Pancreas (tissue), 10 donors: ENCODE results near the gene ARHGAP26. TPM values are rescaled to one million over a fixed set of nuclear protein-coding genes. Genes with fewer than 3 reads are reported as not detected.

Experiments used
- ATAC-seq, 4 donors: fragments of 200-7000 bp; cut with Tn5 transposase; one replicate each; pipeline versions ENCODE4 v1.8.0 to v1.9.1; 2020; ENCODE audit warnings: mild to moderate bottlenecking in 4 of 4, moderate library complexity in 4 of 4
- DNase-seq, 6 donors: peaks; one replicate each; pipeline ENCODE4 v3.0.0-alpha.2; 2020
- FAIRE-seq: peaks from 2 replicates; lab custom pipeline; 2012; peaks lifted over from hg19 to GRCh38; lab: Jason Lieb, UNC
- H3K27ac ChIP-seq, 4 donors: fragments of 200-600 bp; sonication (generic); 1 replicate in 3 of 4; 2 replicates in 1 of 4; pipeline versions ENCODE4 v1.5.0 to v1.8.0; 2020
- H3K27me3 ChIP-seq, 4 donors: fragments of 200-600 bp; one replicate each; pipeline ENCODE4 v1.8.0; 2021
- H3K36me3 ChIP-seq, 3 donors: fragments of 200-600 bp; sonication (generic) in 1 of 3; one replicate each; pipeline versions ENCODE4 v1.5.0 to v1.8.0; 2020 to 2021
- H3K4me1 ChIP-seq, 3 donors: fragments of 200-600 bp; one replicate each; pipeline ENCODE4 v1.8.0; 2021
- H3K4me3 ChIP-seq, 4 donors: fragments of 200-600 bp; sonication (generic) in 2 of 4; one replicate each; pipeline versions ENCODE4 v1.5.0 to v1.8.0; 2020 to 2021
- H3K9me3 ChIP-seq, 4 donors: fragments of 200-600 bp; one replicate each; pipeline ENCODE4 v1.8.0; 2021
- CTCF ChIP-seq, 4 donors: fragments of 200-600 bp; sonication (generic) in 3 of 4; IDR thresholded peaks; one replicate each; pipeline versions ENCODE4 v1.5.0 to v1.8.0; 2021; ENCODE audit warnings: antibody characterized with exemption in 4 of 4
- WGBS, 2 donors: extraction: QIAGEN DNeasy Blood & Tissue Kit; methylation state at CpG; one replicate each; pipeline ENCODE4 v1.1.7; 2013; 5-methylcytosine and 5-hydroxymethylcytosine counted together
- intact Hi-C, 3 donors: fragments of 100-400 bp; cut with DNase I; formaldehyde crosslinking; loops; one replicate each; pipeline versions ENCODE4 v1.11.1 to v1.14.2; 2022
- polyA plus RNA-seq, 2 donors: library from polyadenylated mRNA; stranded (reverse); fragments of 200-250 nt; gene quantifications; one replicate each; pipeline ENCODE4 v1.2.3, GENCODE V29; 2013
- total RNA-seq, 6 donors: library from RNA; stranded (reverse); fragmentation: NEBNext Ultra II Directional in 4 of 6; extraction: Animal tissue kit (Norgen Biotek cat#: 25700) in 4 of 6; gene quantifications; one replicate each; pipeline versions ENCODE4 v1.2.1 to v1.2.4, GENCODE V29; 2021 to 2023
- donor health status: healthy with polysubstance abuse.
- donor health status: DM: no; HTN: no; CAD: no; lungs with moderate emphysema.
- donor health status: DM: no; HTN: no; CAD: no.
- donor health status: control.
- donor health status: control.
- donor health status: Bipolar disorder and iron deficiency.
- donor health status: DM: yes; HTN: yes; CAD: no.
- donor health status: DM: no; HTN: no; CAD: no.
- donor health status: DM: no; HTN: no; CAD: no.
- donor health status: DM: yes; HTN: yes; CAD: no.

Gene ARHGAP26
- total and polyA plus RNA-seq, 8 donors: 3.0 to 28.1 (median 10.3) TPM

GRCh38 chr5:143065996-143066522 lies 295.9 kb downstream of the ARHGAP26 start:
- FAIRE-seq (no peak), DNase-seq (no peak), ATAC-seq (no peak)
- Histone ChIP-seq H3K4me3 (no peak overlapping the region), H3K36me3 (no peaks in the 10 kb centered on the region), H3K9me3 (no peaks in the 10 kb centered on the region), H3K4me1 (no peaks in the 10 kb centered on the region), H3K27ac (no peak overlapping the region), H3K27me3 (no peaks in the 10 kb centered on the region)
- TF ChIP-seq CTCF (IDR thresholded peaks at IDR 0.05): no peak
- intact Hi-C loops: no loop called here
- WGBS, 2 donors: 89 to 96% methylated on average over 7 of the region's 7 CpGs

GRCh38 chr5:143066556-143067281 lies 296.5 kb downstream of the ARHGAP26 start:
- ATAC-seq (peak in 3 of 4 donors; percentile 23 to 33 (median 31)), DNase-seq (no peak), FAIRE-seq (no peak)
- H3K27ac ChIP-seq: no peak overlapping the region
- H3K4me1 ChIP-seq: no peaks in the 10 kb centered on the region
- TF ChIP-seq CTCF (IDR thresholded peaks at IDR 0.05): no peak
- intact Hi-C loops: no loop called here
- no peaks in the 10 kb centered on the region for H3K27me3 ChIP-seq
- H3K9me3 ChIP-seq: no peaks in the 10 kb centered on the region
- no peaks in the 10 kb centered on the region for H3K36me3 ChIP-seq
- H3K4me3 ChIP-seq: no peak overlapping the region
- 78 to 81% methylated on average over 8 of the region's 8 CpGs for WGBS, 2 donors

GRCh38 chr5:143068712-143069111 lies 298.5 kb downstream of the ARHGAP26 start:
- TF ChIP-seq CTCF (IDR thresholded peaks at IDR 0.05): no peak
- intact Hi-C loops: no loop called here
- Histone ChIP-seq H3K36me3 (no peaks in the 10 kb centered on the region), H3K9me3 (no peaks in the 10 kb centered on the region), H3K4me3 (no peak overlapping the region), H3K27me3 (no peaks in the 10 kb centered on the region), H3K4me1 (no peaks in the 10 kb centered on the region), H3K27ac (no peak overlapping the region)
- FAIRE-seq (no peak), ATAC-seq (no peak), DNase-seq (no peak)

GRCh38 chr5:143071927-143072326 lies 301.8 kb downstream of the ARHGAP26 start:
- no peak for ATAC-seq
- H3K9me3 ChIP-seq: no peaks in the 10 kb centered on the region
- no peak overlapping the region for H3K4me3 ChIP-seq
- no peaks in the 10 kb centered on the region for H3K27me3 ChIP-seq
- no peak overlapping the region for H3K27ac ChIP-seq
- H3K4me1 ChIP-seq: no peaks in the 10 kb centered on the region
- no peak for DNase-seq
- no peak for TF ChIP-seq CTCF (IDR thresholded peaks at IDR 0.05)
- H3K36me3 ChIP-seq: no peaks in the 10 kb centered on the region
- intact Hi-C loops: no loop called here
- no peak for FAIRE-seq

GRCh38 chr5:143072734-143073133 lies 302.6 kb downstream of the ARHGAP26 start:
- Histone ChIP-seq H3K27ac (no peak overlapping the region), H3K4me1 (no peaks in the 10 kb centered on the region), H3K27me3 (no peaks in the 10 kb centered on the region), H3K9me3 (no peaks in the 10 kb centered on the region), H3K36me3 (no peaks in the 10 kb centered on the region), H3K4me3 (no peak overlapping the region)
- DNase-seq (no peak), ATAC-seq (no peak), FAIRE-seq (no peak)
- no peak for TF ChIP-seq CTCF (IDR thresholded peaks at IDR 0.05)
- intact Hi-C loops: no loop called here
